ENCODE data around the gene ZNF420.
A peak's percentile ranks its signal among the peaks of the same experiment; 100 is the strongest.
"Not testable (repeated sequence)": the region's sequence is repeated elsewhere in the genome, so short reads cannot be mapped to it uniquely, and the experiment has no call there.

Gene ZNF420

DNA sequence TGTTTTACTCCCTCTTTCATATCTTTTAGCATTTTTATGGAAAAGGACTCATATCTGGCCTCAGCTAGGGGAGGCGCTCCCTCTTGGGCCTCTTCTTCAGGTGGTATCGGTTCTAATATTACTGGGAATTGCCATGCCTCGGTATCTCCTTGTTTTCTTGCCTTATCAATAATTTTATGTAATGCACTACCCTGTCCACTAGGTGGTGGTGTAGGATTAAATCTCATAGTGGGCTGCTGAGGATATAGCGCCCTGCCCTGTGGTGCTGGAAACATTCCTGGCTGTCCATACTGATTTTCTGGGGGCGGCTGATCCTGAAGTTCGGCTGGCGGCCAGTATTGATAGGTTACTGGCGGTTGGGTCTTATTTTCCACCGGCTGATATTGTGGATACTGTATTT lies 35.8 kb downstream of the ZNF420 start:
- H3K9me3 ChIP-seq (ENCODE audit: low read length) = peaks cover 2% of the 10 kb centered on the region; the same call in 1 of the 2 replicates

DNA sequence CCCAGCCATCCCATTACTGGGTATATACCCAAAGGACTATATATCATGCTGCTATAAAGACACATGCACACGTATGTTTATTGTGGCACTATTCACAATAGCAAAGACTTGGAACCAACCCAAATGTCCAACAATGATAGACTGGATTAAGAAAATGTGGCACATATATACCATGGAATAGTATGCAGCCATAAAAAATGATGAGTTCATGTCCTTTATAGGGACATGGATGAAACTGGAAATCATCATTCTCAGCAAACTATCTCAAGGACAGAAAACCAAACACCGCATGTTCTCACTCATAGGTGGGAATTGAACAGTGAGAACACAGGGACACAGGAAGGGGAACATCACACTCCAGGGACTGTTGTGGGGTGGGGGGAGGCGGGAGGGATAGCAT lies 43.9 kb downstream of the ZNF420 start:
- H2AFZ ChIP-seq (ENCODE audit: low read length); H3K4me3 ChIP-seq (ENCODE audit: low read depth, low read length, poor library complexity, severe bottlenecking); H3K27me3 ChIP-seq (ENCODE audit: insufficient read depth, low read length); H4K20me1 ChIP-seq (ENCODE audit: insufficient read depth, low read length); H3F3A ChIP-seq (ENCODE audit: insufficient read depth, low read length); H3K9ac ChIP-seq (ENCODE audit: low read length); H3K27ac ChIP-seq (ENCODE audit: low read depth, low read length, poor library complexity, severe bottlenecking); H3K9me2 ChIP-seq (ENCODE audit: low read depth, low read length); H3K4me2 ChIP-seq (ENCODE audit: low read length); H3K4me1 ChIP-seq (ENCODE audit: insufficient read depth, low read length, severe bottlenecking); H3K79me2 ChIP-seq (ENCODE audit: insufficient read depth, low read length): not testable (repeated sequence)
- H3K9me3 ChIP-seq (ENCODE audit: low read length) = peaks cover 25% of the 10 kb centered on the region
- H3K36me3 ChIP-seq (ENCODE audit: insufficient read depth, low read length) = peaks cover 11% of the 10 kb centered on the region

More for the DNA sequence above, 35.8 kb downstream of the ZNF420 start:
- no peak overlapping the region for H3K9ac ChIP-seq (ENCODE audit: low read length)
- H3K4me1 ChIP-seq (ENCODE audit: insufficient read depth, low read length, severe bottlenecking) = no peaks in the 10 kb centered on the region
- H3K27me3 ChIP-seq (ENCODE audit: insufficient read depth, low read length) = no peaks in the 10 kb centered on the region
- no peak overlapping the region for H3K27ac ChIP-seq (ENCODE audit: low read depth, low read length, poor library complexity, severe bottlenecking)
- peaks cover 50% of the 10 kb centered on the region for H3K36me3 ChIP-seq (ENCODE audit: insufficient read depth, low read length)
- no peaks in the 10 kb centered on the region for H4K20me1 ChIP-seq (ENCODE audit: insufficient read depth, low read length)
- no peaks in the 10 kb centered on the region for H3F3A ChIP-seq (ENCODE audit: insufficient read depth, low read length)
- TF ChIP-seq, protein P1, sequence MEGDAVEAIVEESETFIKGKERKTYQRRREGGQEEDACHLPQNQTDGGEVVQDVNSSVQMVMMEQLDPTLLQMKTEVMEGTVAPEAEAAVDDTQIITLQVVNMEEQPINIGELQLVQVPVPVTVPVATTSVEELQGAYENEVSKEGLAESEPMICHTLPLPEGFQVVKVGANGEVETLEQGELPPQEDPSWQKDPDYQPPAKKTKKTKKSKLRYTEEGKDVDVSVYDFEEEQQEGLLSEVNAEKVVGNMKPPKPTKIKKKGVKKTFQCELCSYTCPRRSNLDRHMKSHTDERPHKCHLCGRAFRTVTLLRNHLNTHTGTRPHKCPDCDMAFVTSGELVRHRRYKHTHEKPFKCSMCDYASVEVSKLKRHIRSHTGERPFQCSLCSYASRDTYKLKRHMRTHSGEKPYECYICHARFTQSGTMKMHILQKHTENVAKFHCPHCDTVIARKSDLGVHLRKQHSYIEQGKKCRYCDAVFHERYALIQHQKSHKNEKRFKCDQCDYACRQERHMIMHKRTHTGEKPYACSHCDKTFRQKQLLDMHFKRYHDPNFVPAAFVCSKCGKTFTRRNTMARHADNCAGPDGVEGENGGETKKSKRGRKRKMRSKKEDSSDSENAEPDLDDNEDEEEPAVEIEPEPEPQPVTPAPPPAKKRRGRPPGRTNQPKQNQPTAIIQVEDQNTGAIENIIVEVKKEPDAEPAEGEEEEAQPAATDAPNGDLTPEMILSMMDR (IDR thresholded peaks at IDR 0.05; ENCODE audit: low read length) = peak; percentile 40; the same call in 1 of the 2 replicates
- TF ChIP-seq EZH2 (IDR thresholded peaks at IDR 0.05; ENCODE audit: borderline replicate concordance, low read length) = no peak
- H3K4me3 ChIP-seq (ENCODE audit: low read depth, low read length, poor library complexity, severe bottlenecking) = no peak overlapping the region
- no peak overlapping the region for H3K4me2 ChIP-seq (ENCODE audit: low read length)
- H3K79me2 ChIP-seq (ENCODE audit: insufficient read depth, low read length) = no peaks in the 10 kb centered on the region
- H2AFZ ChIP-seq (ENCODE audit: low read length) = no peak overlapping the region
- H3K9me2 ChIP-seq (ENCODE audit: low read depth, low read length) = no peaks in the 10 kb centered on the region

DNA sequence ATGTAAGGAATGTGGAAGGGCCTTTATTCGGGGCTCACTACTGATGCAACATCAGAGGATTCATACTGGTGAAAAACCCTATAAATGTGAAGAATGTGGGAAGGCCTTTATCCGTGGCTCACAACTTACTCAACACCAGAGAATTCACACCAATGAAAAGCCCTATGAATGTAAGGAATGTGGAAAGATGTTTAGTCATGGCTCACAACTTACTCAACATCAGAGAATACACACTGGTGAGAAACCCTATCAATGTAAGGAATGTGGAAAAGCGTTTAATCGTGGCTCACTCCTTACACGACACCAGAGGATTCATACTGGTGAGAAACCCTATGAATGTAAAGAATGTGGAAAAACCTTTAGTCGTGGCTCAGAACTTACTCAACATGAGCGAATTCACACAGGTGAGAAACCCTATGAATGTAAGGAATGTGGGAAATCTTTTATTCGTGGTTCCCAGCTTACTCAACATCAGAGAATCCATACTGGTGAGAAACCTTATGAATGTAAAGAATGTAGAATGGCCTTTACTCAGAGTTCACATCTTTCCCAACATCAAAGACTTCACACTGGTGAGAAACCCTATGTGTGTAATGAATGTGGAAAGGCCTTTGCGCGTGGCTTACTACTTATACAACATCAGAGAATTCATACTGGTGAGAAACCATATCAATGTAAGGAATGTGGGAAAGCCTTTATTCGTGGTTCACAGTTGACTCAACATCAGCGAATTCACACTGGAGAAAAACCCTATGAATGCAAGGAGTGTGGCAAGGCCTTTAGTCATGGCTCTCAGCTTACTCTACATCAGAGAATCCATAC lies 50.0 kb downstream of the ZNF420 start:
- Histone ChIP-seq H3K4me2 (ENCODE audit: low read length) (no peak overlapping the region), H3K27ac (ENCODE audit: low read depth, low read length, poor library complexity, severe bottlenecking) (no peak overlapping the region), H3K4me3 (ENCODE audit: low read depth, low read length, poor library complexity, severe bottlenecking) (no peak overlapping the region), H3K9me2 (ENCODE audit: low read depth, low read length) (no peaks in the 10 kb centered on the region), H3K4me1 (ENCODE audit: insufficient read depth, low read length, severe bottlenecking) (no peaks in the 10 kb centered on the region), H3K9me3 (ENCODE audit: low read length) (peaks cover 70% of the 10 kb centered on the region), H3K9ac (ENCODE audit: low read length) (no peak overlapping the region), H2AFZ (ENCODE audit: low read length) (no peak overlapping the region), H3K27me3 (ENCODE audit: insufficient read depth, low read length) (no peaks in the 10 kb centered on the region), H4K20me1 (ENCODE audit: insufficient read depth, low read length) (no peaks in the 10 kb centered on the region), H3K36me3 (ENCODE audit: insufficient read depth, low read length) (peaks cover 30% of the 10 kb centered on the region), H3K79me2 (ENCODE audit: insufficient read depth, low read length) (no peaks in the 10 kb centered on the region), H3F3A (ENCODE audit: insufficient read depth, low read length) (0 out of 2 replicates have a peak, but pooled peaks cover 5% of the 10 kb centered on the region)
- no peak for TF ChIP-seq EZH2 (IDR thresholded peaks at IDR 0.05; ENCODE audit: borderline replicate concordance, low read length)
- TF ChIP-seq, protein P1 (IDR thresholded peaks at IDR 0.05; ENCODE audit: low read length) = no peak

DNA sequence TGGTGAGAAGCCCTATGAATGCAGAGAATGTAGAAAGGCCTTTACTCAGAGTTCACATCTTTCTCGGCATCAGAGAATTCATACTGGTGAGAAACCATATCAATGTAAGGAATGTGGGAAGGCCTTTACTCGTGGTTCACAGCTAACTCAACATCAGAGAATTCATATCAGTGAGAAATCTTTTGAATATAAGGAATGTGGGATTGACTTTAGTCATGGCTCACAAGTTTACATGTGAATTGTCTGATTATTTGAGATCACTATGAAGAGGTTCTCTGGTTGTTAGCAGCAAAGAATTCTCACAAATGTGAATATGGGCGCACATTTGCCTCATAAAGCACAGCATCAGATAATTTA lies 50.6 kb downstream of the ZNF420 start:
- Histone ChIP-seq H3K27me3 (ENCODE audit: insufficient read depth, low read length) (no peaks in the 10 kb centered on the region), H3K27ac (ENCODE audit: low read depth, low read length, poor library complexity, severe bottlenecking) (no peak overlapping the region), H3K4me1 (ENCODE audit: insufficient read depth, low read length, severe bottlenecking) (no peaks in the 10 kb centered on the region), H3F3A (ENCODE audit: insufficient read depth, low read length) (0 out of 2 replicates have a peak, but pooled peaks cover 5% of the 10 kb centered on the region), H3K9ac (ENCODE audit: low read length) (no peak overlapping the region), H3K4me2 (ENCODE audit: low read length) (no peak overlapping the region), H4K20me1 (ENCODE audit: insufficient read depth, low read length) (no peaks in the 10 kb centered on the region), H3K79me2 (ENCODE audit: insufficient read depth, low read length) (no peaks in the 10 kb centered on the region), H2AFZ (ENCODE audit: low read length) (no peak overlapping the region), H3K9me3 (ENCODE audit: low read length) (peaks cover 75% of the 10 kb centered on the region), H3K9me2 (ENCODE audit: low read depth, low read length) (no peaks in the 10 kb centered on the region), H3K4me3 (ENCODE audit: low read depth, low read length, poor library complexity, severe bottlenecking) (no peak overlapping the region), H3K36me3 (ENCODE audit: insufficient read depth, low read length) (peaks cover 30% of the 10 kb centered on the region)
- TF ChIP-seq, protein P1 (IDR thresholded peaks at IDR 0.05; ENCODE audit: low read length) = no peak
- no peak for TF ChIP-seq EZH2 (IDR thresholded peaks at IDR 0.05; ENCODE audit: borderline replicate concordance, low read length)

Measured in OCI-LY1 (cell line).